NCI-H510A (cell line): ENCODE measurements around the gene ZDHHC22.

Experiments
- DNase-seq: peaks from one replicate; lab custom pipeline; 2025; lab: John Stamatoyannopoulos, UW

ZDHHC22 gene

GRCh38 chr14:77126461-77126990 is 15.1 kb downstream of the ZDHHC22 start:
- no peak for DNase-seq

GRCh38 chr14:77125823-77126325 is 15.7 kb downstream of the ZDHHC22 start:
- no peak for DNase-seq

- no peak for DNase-seq
Measured at GRCh38 chr14:77125281-77125801, 16.2 kb downstream of the ZDHHC22 start.

- DNase-seq, result no peak
Measured at GRCh38 chr14:77124345-77125280, 17.0 kb downstream of the ZDHHC22 start.

- peak; percentile 92 for DNase-seq
Measured at GRCh38 chr14:77123381-77124325, 17.9 kb downstream of the ZDHHC22 start.

GRCh38 chr14:77122526-77123125 is 19.0 kb downstream of the ZDHHC22 start:
- no peak for DNase-seq

- DNase-seq, result peak; percentile 38
Measured at GRCh38 chr14:77120771-77121743, 20.5 kb downstream of the ZDHHC22 start.

GRCh38 chr14:77119851-77120250 is 21.7 kb downstream of the ZDHHC22 start:
- DNase-seq, result no peak

- no peak for DNase-seq
Measured at GRCh38 chr14:77116172-77116817, 25.3 kb downstream of the ZDHHC22 start.

- no peak for DNase-seq
Measured at GRCh38 chr14:77114609-77115008, 27.0 kb downstream of the ZDHHC22 start.

GRCh38 chr14:77113644-77114043 is 27.9 kb downstream of the ZDHHC22 start:
- DNase-seq, result no peak

- no peak for DNase-seq
Measured at GRCh38 chr14:77111021-77111420, 30.6 kb downstream of the ZDHHC22 start.

GRCh38 chr14:77110286-77110685 is 31.3 kb downstream of the ZDHHC22 start:
- DNase-seq, result no peak

- DNase-seq, result no peak
Measured at GRCh38 chr14:77109656-77110055, 31.9 kb downstream of the ZDHHC22 start.

GRCh38 chr14:77108753-77109152 is 32.8 kb downstream of the ZDHHC22 start:
- DNase-seq, result no peak

- DNase-seq, result no peak
Measured at GRCh38 chr14:77107228-77107627, 34.4 kb downstream of the ZDHHC22 start.

GRCh38 chr14:77106666-77107065 is 34.9 kb downstream of the ZDHHC22 start:
- no peak for DNase-seq

GRCh38 chr14:77105145-77105939 is 36.2 kb downstream of the ZDHHC22 start:
- no peak for DNase-seq

- DNase-seq, result no peak
Measured at GRCh38 chr14:77104393-77104792, 37.2 kb downstream of the ZDHHC22 start.
